Esophagus muscularis mucosa (tissue), 4 donors: Measurements from ENCODE around the gene GSG1L. TPM values are rescaled to one million over a fixed set of nuclear protein-coding genes. Genes with fewer than 3 reads are reported as not detected.

Experiments
- DNase-seq: peaks from one replicate; pipeline ENCODE4 v3.0.0-alpha.2; 2017; ENCODE audit errors: extremely low spot score
- H3K27ac ChIP-seq, 4 donors: fragments of 200-600 bp; sonication (generic); replicated peaks in 1 of 4; 1 replicate in 3 of 4; 2 replicates in 1 of 4; pipeline ENCODE4 v1.5.1; 2016 to 2019; ENCODE audit warnings: mild to moderate bottlenecking in 1 of 4
- H3K27me3 ChIP-seq, 4 donors: fragments of 200-600 bp; sonication (generic); one replicate each; pipeline versions ENCODE4 v1.5.1 to v1.6.0; 2016 to 2019
- H3K36me3 ChIP-seq, 4 donors: fragments of 200-600 bp; sonication (generic); one replicate each; pipeline ENCODE4 v1.5.1; 2016 to 2019
- H3K4me1 ChIP-seq, 4 donors: fragments of 200-600 bp; sonication (generic); one replicate each; pipeline ENCODE4 v1.5.1; 2016 to 2019
- H3K4me3 ChIP-seq, 4 donors: fragments of 200-600 bp; sonication (generic); 1 replicate in 2 of 4; 2 replicates in 2 of 4; pipeline ENCODE4 v1.5.1; 2016 to 2019; ENCODE audit warnings: mild to moderate bottlenecking in 4 of 4, moderate library complexity in 1 of 4
- H3K9me3 ChIP-seq, 4 donors: fragments of 200-600 bp; sonication (generic); 1 replicate in 3 of 4; 2 replicates in 1 of 4; pipeline ENCODE4 v1.5.1; 2016 to 2019
- CTCF ChIP-seq, 3 experiments: fragments of 200-600 bp in 2 of 3; fragments of 450-650 bp in 1 of 3; sonication (generic) in 2 of 3; IDR thresholded peaks; one replicate each; pipeline ENCODE4 v1.5.1; 2017 to 2019; ENCODE audit warnings: antibody characterized with exemption in 3 of 3, mild to moderate bottlenecking in 2 of 3, moderate library complexity in 1 of 3
- EP300 ChIP-seq: sonication (generic); formaldehyde crosslinking; IDR thresholded peaks from one replicate; pipeline ENCODE4 v1.6.1; 2017; ENCODE audit warnings: antibody characterized with exemption
- POLR2A ChIP-seq: fragments of 450-650 bp; IDR thresholded peaks from one replicate; pipeline ENCODE4 v1.6.1; 2017; ENCODE audit warnings: antibody characterized with exemption, moderate library complexity, mild to moderate bottlenecking, low read depth
- POLR2AphosphoS5 ChIP-seq, 2 donors: sonication (generic); formaldehyde crosslinking; IDR thresholded peaks; one replicate each; pipeline ENCODE4 v1.6.1; 2017; ENCODE audit warnings: antibody characterized with exemption in 2 of 2
- WGBS: methylation state at CpG from one replicate; pipeline ENCODE4 v1.1.5; 2018; 5-methylcytosine and 5-hydroxymethylcytosine counted together
- intact Hi-C: fragments of 100-400 bp; cut with DNase I; formaldehyde crosslinking; loops from one replicate; pipeline ENCODE4 v1.15.1; 2023
- total RNA-seq, 4 donors: library from RNA; depleted of rRNA; stranded (reverse); fragments of >200 nt; gene quantifications; one replicate each; pipeline versions ENCODE4 v1.1.0 to v1.2.1, GENCODE V29; 2016

The GSG1L gene
- total RNA-seq, 4 donors from 2014 or later: 0.19 to 0.83 TPM; not detected in 2

- Histone ChIP-seq H3K36me3 (no peaks in the 10 kb centered on the region), H3K4me3 (no peak overlapping the region), H3K4me1 (no peaks in the 10 kb centered on the region), H3K27ac (no peak overlapping the region), H3K27me3 (peaks cover 0 to 9% (median 0%) of the 10 kb centered on the region in 4 donors), H3K9me3 (no peaks in the 10 kb centered on the region)
- intact Hi-C loops: no loop called here
- TF ChIP-seq CTCF (IDR thresholded peaks at IDR 0.05): no peak
- TF ChIP-seq EP300: no peak
- TF ChIP-seq POLR2AphosphoS5 (IDR thresholded peaks at IDR 0.05): no peak
- TF ChIP-seq POLR2A: no peak
- no peak for DNase-seq
- WGBS: 88% methylated on average over 4 of the region's 4 CpGs
Observed at GRCh38 chr16:28001642-28002041, 61.9 kb downstream of the GSG1L start.

- intact Hi-C loops: no loop called here
- H3K9me3 ChIP-seq: no peaks in the 10 kb centered on the region
- no peak overlapping the region for H3K4me3 ChIP-seq
- H3K4me1 ChIP-seq: no peaks in the 10 kb centered on the region
- DNase-seq: no peak
- peaks cover 0 to 9% (median 0%) of the 10 kb centered on the region in 4 donors for H3K27me3 ChIP-seq
- TF ChIP-seq CTCF (IDR thresholded peaks at IDR 0.05): no peak
- no peak for TF ChIP-seq POLR2A
- TF ChIP-seq POLR2AphosphoS5 (IDR thresholded peaks at IDR 0.05): no peak
- TF ChIP-seq EP300: no peak
- WGBS: 70% methylated on average over 9 of the region's 9 CpGs
- H3K27ac ChIP-seq: no peak overlapping the region
- no peaks in the 10 kb centered on the region for H3K36me3 ChIP-seq
Observed at GRCh38 chr16:28001184-28001583, 62.3 kb downstream of the GSG1L start.

- Histone ChIP-seq H3K27ac (no peak overlapping the region), H3K4me1 (no peaks in the 10 kb centered on the region), H3K4me3 (no peak overlapping the region), H3K36me3 (no peaks in the 10 kb centered on the region), H3K27me3 (peaks cover 0 to 9% (median 0%) of the 10 kb centered on the region in 4 donors), H3K9me3 (no peaks in the 10 kb centered on the region)
- TF ChIP-seq POLR2A (no peak), CTCF (IDR thresholded peaks at IDR 0.05) (no peak), POLR2AphosphoS5 (IDR thresholded peaks at IDR 0.05) (no peak), EP300 (no peak)
- WGBS: 63% methylated on average over 9 of the region's 9 CpGs
- intact Hi-C loops: no loop called here
- no peak for DNase-seq
Observed at GRCh38 chr16:28000314-28001169, 63.0 kb downstream of the GSG1L start.

- peaks cover 0 to 9% (median 0%) of the 10 kb centered on the region in 4 donors for H3K27me3 ChIP-seq
- no peaks in the 10 kb centered on the region for H3K36me3 ChIP-seq
- intact Hi-C loops: no loop called here
- no peaks in the 10 kb centered on the region for H3K4me1 ChIP-seq
- no peak overlapping the region for H3K27ac ChIP-seq
- H3K9me3 ChIP-seq: no peaks in the 10 kb centered on the region
- 62% methylated on average over 2 of the region's 2 CpGs for WGBS
- no peak for DNase-seq
- no peak for TF ChIP-seq EP300
- no peak overlapping the region for H3K4me3 ChIP-seq
Observed at GRCh38 chr16:27999687-28000086, 63.8 kb downstream of the GSG1L start.

GRCh38 chr16:27995378-27995777, 68.1 kb downstream of the GSG1L start:
- peaks cover 0 to 6% (median 1%) of the 10 kb centered on the region in 4 donors for H3K9me3 ChIP-seq
- no peak for TF ChIP-seq POLR2A
- intact Hi-C loops: no loop called here
- no peaks in the 10 kb centered on the region for H3K4me1 ChIP-seq
- 62% methylated on average over 5 of the region's 5 CpGs for WGBS
- H3K36me3 ChIP-seq: no peaks in the 10 kb centered on the region
- DNase-seq: no peak
- no peak overlapping the region for H3K4me3 ChIP-seq
- H3K27ac ChIP-seq: no peak overlapping the region
- H3K27me3 ChIP-seq: no peaks in the 10 kb centered on the region
